Measurements from ENCODE around the gene PSG2. TPM values are rescaled to one million over a fixed set of nuclear protein-coding genes. Genes with fewer than 3 reads are reported as not detected.
"Not testable (repeated sequence)": the region's sequence is repeated elsewhere in the genome, so short reads cannot be mapped to it uniquely, and the experiment has no call there.

PSG2 gene
- total RNA-seq, result not detected
- long read RNA-seq, result 0 reads

DNA sequence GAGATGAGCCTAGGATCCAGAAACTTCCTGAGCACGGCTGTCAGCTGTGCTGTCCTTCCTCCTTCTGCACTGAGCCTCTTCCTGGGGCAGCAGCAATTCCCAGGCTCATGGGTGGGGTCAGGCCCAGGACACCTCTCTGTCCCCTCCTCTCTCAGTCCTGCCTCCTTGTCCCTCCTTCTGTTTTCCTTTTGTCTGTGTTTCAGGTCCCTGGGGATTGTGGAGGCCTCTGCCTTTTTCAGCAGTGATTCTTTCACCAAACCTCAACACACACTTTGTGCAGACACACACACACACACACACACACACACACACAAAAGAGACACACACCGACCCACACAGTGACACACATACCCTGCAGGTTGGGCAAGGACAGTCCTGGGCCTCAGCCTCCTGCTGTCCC, at the start of gene PSG2:
Gene PSG2 (minus strand): TSS at position 101 of the 400 bp plus-strand sequence. CDS start 132 bp downstream, outside the sequence.
- intact Hi-C loops (cut with DNase I); DNase-seq (ENCODE audit: low spot score): not testable (repeated sequence)

DNA sequence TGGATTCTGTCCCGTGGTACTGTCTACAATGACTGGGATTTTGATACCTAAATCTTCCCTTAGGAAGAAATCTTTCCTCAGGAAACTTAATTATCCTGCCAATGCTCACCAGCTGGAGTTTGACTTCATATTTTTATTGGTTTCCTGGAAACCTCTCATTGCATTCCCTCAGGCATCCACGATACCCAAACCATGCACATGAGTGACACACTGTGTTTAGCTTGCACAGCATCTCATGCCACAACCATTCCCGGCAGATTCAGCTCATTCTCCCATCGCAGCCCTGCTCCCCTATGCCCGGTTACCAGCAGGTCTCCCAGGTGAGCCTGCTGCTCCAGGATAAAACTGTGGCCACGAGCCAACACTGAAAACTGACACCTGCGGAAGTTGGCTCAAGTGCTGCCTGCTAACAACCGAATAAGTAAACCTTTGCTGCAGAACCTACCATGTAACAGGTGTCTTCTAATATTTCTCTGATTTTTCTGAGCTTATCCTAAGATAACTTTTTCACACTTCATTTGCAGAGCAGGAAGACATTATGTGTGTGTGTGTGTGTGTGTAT, 48.9 kb upstream of the PSG2 start:
- intact Hi-C loops (cut with DNase I); DNase-seq (ENCODE audit: low spot score): not testable (repeated sequence)

DNA sequence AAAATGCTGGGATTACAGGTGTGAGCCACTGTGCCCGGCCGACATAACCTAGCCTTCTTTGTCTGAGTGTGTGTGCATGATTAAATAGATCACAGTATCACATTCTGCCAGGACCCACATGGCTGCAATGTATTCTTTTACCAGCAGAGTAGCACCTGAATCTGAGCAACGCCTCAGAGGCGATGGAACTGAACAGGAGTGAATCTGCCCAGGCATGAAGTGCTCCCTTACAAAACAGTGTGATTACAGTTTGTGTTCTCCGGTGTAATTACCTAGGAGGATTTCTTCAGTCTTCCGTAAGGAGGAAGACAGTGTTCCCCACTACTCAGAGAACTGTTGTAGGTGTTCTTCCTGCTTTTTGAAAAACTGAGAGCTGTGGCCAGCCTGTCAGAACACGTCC, 46.7 kb upstream of the PSG2 start:
- DNase-seq (ENCODE audit: low spot score); intact Hi-C loops (cut with DNase I): not testable (repeated sequence)

DNA sequence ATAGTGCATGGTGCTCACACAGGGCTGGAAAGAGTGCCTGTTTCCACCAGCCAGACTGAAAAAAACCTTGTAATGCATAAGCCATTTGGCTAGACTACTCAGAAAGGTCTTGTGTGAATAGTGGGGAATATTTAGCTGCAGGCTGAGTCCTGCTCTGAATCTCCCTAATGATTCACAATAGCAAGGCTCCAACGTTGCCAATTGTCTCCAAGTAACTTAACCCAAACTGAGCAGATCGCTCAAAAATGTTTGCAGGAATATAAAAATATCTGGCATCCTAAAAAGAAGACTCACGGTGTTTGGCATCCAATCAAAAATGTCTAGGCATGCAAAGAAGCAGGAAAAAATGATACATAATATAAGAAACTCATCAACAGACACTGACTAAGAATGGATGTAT, 44.8 kb upstream of the PSG2 start:
- intact Hi-C loops (cut with DNase I); DNase-seq (ENCODE audit: low spot score): not testable (repeated sequence)

DNA sequence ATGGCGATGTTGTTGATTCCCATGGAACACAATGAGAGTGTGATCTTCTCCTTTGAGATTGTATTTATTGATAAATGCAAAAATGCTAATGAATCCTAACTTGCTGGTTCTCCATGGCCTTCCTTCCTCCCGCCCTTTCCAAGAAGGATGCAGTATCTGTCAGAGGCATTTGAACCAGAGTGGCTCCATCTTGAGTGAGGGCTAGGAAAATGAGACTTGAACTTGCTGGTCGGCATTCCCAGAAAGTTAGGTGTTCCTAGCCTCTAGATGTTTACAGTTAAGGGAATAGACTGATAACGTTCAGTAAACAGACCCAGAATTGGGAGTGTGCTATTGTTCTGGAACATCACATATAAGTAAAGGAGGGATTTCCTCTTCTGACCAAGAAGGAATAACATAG, 44.2 kb upstream of the PSG2 start:
- intact Hi-C loops (cut with DNase I), result no loop called here
- no peak for DNase-seq (ENCODE audit: low spot score)

DNA sequence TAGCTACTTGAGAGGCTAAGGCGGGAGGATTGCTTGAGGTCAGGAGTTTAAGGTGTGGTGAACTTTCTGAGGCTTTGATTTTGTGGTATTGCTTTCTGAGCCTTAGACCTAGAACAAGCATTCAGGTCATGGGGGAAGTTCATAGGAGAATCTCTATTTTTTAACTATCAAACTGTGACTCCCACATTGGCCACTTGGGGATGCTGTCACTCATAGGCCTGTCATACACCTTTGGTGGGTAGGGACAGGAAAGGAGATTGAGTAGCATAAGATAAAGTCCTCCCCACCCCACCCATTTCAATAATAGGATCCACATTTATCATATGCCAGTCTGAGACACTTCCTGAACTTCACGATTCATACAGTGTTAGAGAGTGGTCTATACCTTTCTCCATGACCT, 41.9 kb upstream of the PSG2 start:
- intact Hi-C loops (cut with DNase I), result no loop called here
- no peak for DNase-seq (ENCODE audit: low spot score)

DNA sequence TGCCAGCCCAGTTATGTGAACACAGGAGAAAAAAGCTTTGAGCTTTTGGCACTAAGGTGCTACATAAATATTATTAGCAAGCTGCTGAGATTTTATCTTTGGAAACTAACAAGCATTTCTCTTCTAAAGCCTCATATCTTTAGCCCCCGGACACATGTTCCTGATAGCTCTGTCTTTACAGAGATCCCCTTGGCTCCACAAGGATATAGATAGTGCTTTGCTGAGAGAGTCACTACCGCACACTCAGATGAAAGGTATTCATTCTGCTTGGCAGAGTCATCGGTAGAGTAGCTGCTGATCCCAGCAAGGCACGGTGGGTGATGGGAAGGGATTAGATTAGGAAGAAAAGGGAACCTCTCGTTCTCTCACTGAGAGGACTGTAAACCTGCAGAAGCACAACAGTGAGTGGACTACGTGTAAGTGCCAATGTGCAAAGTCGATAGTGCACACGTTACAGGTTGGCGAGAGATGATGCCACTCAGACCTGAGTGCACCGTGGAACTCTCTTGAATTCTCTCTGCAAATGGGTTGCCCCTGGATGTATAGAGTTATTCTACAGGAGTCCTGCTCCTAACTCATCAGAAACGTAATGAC, 38.0 kb upstream of the PSG2 start:
- intact Hi-C loops (cut with DNase I), result not testable (repeated sequence)

DNA sequence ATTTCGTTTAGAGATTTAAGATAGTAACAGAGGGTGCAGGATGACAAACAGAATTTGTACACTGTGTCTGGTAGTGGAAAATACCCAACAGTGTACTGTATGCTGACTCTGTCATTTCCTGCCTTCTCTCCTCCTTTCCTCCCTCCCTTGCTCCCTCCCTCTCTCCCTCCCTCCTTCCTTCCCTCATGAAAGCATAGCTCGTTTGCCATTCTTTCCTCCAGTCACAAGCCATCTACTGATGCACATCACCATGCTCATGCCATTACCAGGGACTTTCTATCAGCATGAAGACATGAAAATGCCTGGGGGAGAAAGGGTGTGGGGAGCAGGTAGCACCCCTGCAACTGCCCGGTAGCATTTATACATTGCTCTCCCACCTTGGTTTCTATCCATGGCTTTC, 37.0 kb upstream of the PSG2 start:
- intact Hi-C loops (cut with DNase I); DNase-seq (ENCODE audit: low spot score): not testable (repeated sequence)

More for the DNA sequence above, 38.0 kb upstream of the PSG2 start:
- DNase-seq (ENCODE audit: low spot score), result not testable (repeated sequence)

DNA sequence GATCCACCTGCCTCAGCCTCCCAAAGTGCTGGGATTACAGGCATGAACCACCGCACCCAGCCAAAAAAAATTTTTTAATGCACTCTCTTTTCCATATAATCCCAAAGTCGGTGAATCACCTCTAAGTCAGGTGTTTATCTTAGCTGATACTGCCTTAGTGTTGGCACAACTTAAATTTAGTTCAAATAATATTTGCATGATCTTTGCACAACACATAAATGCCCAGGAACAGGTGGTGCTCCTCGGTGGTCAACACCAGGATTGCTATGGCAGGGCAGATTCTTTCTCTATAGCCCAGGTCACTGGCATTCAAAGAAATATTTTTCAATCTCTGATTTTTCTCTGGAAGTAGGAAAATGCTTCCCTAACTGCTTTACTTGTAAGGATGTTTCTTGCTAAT, 33.9 kb upstream of the PSG2 start:
- DNase-seq (ENCODE audit: low spot score); intact Hi-C loops (cut with DNase I): not testable (repeated sequence)

DNA sequence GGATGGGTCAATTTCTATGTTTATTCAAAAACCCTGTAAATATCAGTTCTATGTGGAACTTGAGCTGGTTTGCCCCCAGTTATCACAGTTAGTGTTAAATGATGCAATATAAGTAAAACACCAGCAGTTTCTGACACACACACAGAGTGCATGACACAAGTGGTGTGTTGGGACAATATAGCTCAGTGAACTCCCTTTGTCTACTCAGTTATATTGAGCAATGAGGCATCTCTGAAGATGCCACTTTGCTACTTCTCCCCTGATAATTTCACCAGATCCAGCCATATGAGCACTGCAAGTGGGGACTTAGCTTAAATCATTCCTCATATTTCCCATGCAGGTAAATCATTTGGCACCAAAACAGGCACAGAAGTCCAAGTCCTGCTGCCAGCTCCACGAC, 33.0 kb upstream of the PSG2 start:
- DNase-seq (ENCODE audit: low spot score); intact Hi-C loops (cut with DNase I): not testable (repeated sequence)

DNA sequence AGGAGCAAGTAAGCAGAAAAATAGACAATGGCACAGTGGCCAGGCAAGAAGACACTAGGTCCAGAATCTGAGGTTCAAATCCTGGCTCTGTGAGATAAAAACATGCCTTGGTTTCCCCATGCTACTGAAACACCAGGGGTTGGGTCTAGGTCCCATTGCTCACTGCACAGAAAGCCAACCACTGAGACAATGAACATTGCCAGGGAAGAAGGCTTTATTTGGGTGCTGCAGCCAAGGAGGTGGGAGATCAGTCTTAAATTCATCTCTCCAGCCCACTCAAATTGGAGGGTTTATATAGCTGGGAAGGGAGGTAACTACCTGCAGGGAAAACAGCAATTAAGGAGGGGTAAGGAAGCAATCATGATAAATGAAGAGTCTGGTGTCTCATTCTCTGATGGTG, 32.6 kb upstream of the PSG2 start:
- DNase-seq (ENCODE audit: low spot score); intact Hi-C loops (cut with DNase I): not testable (repeated sequence)

DNA sequence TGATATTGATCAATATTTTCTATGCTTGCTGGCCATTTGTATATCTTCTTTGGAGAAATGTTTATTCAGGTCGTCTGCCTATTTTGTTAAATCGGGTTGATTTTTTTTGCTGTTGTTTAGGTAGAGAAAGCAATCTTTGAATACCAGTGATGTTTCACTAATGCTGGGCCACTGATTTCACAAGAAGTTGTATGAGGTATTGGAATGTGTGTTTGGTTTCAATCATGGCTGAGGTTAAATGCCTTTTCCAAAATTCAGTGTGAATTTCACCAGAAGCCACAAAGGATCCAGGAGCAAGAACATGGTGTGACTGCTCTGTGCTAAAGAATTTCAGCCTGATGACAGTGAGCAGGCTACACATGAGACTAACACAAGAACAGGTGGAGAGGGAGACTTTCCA, 32.1 kb upstream of the PSG2 start:
- intact Hi-C loops (cut with DNase I); DNase-seq (ENCODE audit: low spot score): not testable (repeated sequence)

DNA sequence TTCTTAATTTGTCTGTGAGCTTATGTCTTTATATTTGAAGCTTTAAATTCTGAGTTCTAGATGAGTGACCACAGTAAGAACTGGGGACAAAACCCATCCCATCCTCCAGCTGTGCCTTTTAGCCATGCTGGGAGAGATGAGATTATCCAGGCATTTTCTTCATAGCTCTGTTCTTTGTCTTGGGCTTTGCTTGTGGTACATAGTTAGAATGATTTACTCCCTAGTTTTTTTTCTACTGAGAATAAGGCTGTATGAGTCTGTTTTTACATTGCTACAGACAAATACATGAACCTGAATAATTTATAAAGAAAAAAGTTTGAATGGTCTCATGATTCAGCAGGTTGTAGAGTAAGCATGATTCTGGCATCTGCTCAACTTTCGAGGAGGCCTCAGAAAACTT, 24.9 kb upstream of the PSG2 start:
- not testable (repeated sequence) for DNase-seq (ENCODE audit: low spot score)

DNA sequence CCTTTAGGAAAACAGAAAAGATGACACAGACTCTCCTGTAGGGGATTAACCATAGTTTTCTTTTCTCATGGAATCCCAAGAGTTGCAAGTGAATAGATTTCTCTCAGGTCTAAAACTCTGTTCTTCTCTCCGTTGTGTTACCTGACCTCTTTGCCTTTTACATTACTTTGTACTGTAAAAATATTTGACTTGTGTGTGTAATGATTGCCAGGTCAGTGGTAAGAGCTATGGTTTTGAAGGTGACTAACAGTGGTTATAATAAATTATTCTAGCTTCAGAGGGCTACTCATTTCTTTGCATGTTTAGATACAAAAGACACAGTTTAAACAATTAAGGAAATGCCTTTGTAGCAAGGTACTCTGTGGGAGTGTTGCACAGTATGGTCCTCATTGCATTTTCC, 23.0 kb upstream of the PSG2 start:
- no peak for DNase-seq (ENCODE audit: low spot score)
- intact Hi-C loops (cut with DNase I), result no loop called here

More for the DNA sequence above, 24.9 kb upstream of the PSG2 start:
- intact Hi-C loops (cut with DNase I), result not testable (repeated sequence)

DNA sequence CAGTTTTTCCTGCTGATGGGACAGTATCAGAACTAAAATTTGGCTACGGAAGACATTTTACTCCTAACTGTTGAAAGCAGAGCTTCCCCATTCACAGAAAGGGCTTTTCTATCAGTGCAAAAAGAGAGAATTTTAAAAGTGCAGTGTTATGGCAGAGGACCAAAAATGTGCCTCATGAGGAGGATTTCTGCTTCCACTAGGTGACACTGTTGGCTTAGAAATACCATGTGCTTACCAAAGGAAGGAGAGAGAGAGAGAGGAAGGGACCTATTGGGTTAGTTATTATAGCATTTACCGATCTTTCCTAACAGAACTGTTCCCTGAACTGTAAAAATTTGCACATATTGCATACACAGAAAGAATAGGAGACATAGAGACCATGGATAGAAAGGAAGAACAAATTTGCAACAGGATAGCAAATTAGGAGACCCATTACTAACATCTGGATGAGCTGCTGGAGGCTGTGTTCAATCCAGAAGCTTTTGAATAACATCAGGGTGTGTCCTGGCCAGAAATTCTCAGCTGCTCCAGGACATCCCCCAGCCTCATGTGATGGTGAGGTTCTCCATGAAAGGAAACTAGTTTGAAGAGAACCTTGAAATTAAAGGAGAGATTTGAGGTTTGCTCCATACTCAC, 21.8 kb upstream of the PSG2 start:
- DNase-seq (ENCODE audit: low spot score); intact Hi-C loops (cut with DNase I): not testable (repeated sequence)

DNA sequence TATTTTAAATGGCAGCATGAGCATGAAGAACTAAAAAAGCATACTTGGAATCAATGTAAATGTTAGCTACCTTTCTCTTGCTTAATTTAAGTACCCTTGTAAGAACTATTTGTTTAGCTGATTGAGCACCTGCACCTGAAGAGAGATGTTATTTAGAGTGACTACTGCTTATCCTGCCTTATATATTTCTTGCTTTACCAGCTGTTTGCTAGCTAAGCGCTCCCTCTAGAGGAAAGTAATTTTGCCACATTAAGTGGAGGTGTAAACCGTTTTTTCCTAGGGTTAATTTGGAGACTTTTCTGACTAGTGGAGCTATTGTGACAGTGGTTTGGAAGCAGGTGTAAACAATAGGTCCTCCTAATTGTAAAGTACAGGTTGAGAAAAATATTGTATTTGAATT, 19.4 kb upstream of the PSG2 start:
- no peak for DNase-seq (ENCODE audit: low spot score)
- intact Hi-C loops (cut with DNase I), result no loop called here

DNA sequence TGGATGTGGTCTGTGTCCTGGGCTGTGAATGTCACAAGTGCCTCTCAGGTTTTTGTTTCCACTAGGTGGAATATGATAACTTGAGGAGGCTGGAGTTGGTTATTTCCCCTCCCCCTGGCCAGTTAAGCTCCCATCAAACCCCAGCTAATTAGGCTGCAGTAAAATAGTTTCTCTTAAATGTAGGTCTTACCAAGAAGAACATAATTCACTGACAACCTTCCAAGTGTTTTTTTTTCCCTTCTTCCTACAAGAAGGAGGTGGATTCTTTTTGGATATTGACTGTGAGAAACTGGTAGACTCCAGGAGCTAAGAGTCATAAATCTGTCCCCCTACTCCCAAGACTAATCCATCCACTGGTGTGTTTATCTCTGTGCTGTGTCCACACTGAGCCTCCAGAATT, 15.9 kb upstream of the PSG2 start:
- intact Hi-C loops (cut with DNase I), result not testable (repeated sequence)

DNA sequence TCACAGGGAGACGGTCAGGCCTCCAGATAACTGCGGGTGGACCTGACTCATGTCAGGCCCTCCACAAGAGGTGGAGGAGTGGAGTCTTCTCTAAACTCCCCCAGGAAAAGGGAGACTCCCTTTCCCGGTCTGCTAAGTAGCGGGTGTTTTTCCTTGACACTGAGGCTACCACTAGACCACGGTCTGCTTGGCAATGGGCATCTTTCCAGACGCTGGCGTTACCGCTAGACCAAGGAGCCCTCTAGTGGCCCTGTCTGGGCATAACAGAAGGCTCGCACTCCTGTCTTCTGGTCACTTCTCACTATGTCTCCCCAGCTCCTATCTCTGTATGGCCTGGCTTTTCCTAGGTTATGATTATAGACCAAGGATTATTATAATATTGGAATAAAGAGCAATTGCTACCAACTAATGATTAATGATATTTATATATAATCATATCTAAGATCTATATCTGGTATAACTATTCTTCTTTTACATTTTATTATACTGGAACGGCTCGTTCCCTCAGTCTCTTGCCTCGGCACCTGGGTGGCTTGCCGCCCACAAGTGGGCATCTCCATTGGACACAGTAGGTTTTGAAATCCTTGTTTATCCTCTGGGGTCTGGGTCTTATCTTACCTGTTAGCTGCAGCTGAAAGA, 5.3 kb upstream of the PSG2 start:
- intact Hi-C loops (cut with DNase I); DNase-seq (ENCODE audit: low spot score): not testable (repeated sequence)

More for the DNA sequence above, 15.9 kb upstream of the PSG2 start:
- DNase-seq (ENCODE audit: low spot score), result not testable (repeated sequence)

DNA sequence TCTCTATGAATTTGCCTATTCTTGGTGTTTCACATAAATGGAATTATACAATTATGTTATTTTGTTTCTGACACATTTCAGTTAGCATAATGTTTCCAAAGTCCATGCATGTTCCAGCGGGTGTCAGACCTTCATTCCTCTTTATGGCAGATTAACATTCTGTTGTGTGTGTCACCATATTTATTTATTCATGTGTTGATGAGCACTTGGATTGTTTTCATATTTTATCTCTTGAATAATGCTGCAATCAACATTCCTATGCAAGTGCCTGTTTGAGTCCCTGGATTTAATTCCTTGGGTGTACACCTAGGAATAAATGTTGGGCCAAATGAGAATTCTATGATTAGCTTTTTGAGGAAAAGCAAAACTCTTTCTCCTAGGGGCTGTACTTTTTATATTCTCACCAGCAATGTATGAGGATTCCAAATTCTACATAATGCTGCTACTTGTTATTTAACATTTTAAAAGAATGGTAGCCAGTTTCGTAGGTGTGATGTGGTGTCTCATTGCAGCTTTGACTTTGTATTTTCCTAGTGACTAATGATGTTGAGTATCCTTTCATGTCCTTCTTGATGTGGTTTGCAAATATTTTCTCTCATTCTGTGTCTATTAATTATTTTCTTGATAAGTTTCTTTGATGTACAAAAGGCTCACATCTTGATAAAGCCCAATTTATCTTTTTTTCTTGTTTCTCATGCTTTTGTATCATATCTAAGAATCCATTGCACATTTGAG, 3.5 kb upstream of the PSG2 start:
- intact Hi-C loops (cut with DNase I); DNase-seq (ENCODE audit: low spot score): not testable (repeated sequence)
